ENCODE data around the gene ARHGEF7. TPM values are rescaled to one million over a fixed set of nuclear protein-coding genes. Genes with fewer than 3 reads are reported as not detected.

The ARHGEF7 gene
- total RNA-seq, 1 donor from 2014 or later: 64.6 TPM

DNA sequence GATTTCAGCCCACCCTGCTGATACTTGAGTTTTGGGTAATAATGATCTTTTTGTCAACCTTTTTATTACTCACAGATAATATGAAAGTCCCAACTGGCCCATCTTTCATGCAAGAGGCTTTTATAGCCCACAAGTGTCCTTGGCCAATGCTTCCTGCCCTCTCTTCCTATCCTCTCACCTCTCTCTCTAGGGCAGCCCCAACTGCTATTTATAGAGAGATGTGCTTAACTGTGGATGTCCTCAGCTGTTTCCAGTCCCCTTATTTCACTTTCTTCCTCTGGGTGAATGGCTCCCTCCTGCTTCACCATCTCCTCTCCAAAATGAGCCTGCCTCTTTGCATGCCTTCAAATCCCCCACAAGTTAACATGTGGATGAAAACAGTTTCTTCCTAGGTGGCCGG lies 27.4 kb downstream of the ARHGEF7 start:
- Histone ChIP-seq H2AFZ (replicated peaks) (no peak overlapping the region), H3F3A (ENCODE audit: low read depth) (no peaks in the 10 kb centered on the region), H3K9ac (no peak overlapping the region), H3K9me3 (ENCODE audit: low read depth) (no peaks in the 10 kb centered on the region), H3K27ac (no peak overlapping the region), H3K4me3 (no peak overlapping the region), H3K79me2 (ENCODE audit: low read depth) (no peaks in the 10 kb centered on the region), H4K20me1 (ENCODE audit: low read depth) (no peaks in the 10 kb centered on the region), H3K4me2 (no peak overlapping the region), H3K36me3 (no peaks in the 10 kb centered on the region), H3K4me1 (no peaks in the 10 kb centered on the region), H3K27me3 (no peaks in the 10 kb centered on the region)
- H3K27me3 Mint-ChIP-seq (ENCODE audit: insufficient read depth, low read depth): no peaks in the 10 kb centered on the region
- H3K27ac Mint-ChIP-seq: no peak overlapping the region
- H3K9me3 Mint-ChIP-seq: no peaks in the 10 kb centered on the region
- no peaks in the 10 kb centered on the region for H3K4me1 Mint-ChIP-seq
- TF ChIP-seq, protein P1, sequence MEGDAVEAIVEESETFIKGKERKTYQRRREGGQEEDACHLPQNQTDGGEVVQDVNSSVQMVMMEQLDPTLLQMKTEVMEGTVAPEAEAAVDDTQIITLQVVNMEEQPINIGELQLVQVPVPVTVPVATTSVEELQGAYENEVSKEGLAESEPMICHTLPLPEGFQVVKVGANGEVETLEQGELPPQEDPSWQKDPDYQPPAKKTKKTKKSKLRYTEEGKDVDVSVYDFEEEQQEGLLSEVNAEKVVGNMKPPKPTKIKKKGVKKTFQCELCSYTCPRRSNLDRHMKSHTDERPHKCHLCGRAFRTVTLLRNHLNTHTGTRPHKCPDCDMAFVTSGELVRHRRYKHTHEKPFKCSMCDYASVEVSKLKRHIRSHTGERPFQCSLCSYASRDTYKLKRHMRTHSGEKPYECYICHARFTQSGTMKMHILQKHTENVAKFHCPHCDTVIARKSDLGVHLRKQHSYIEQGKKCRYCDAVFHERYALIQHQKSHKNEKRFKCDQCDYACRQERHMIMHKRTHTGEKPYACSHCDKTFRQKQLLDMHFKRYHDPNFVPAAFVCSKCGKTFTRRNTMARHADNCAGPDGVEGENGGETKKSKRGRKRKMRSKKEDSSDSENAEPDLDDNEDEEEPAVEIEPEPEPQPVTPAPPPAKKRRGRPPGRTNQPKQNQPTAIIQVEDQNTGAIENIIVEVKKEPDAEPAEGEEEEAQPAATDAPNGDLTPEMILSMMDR (IDR thresholded peaks at IDR 0.05): no peak
- TF ChIP-seq EZH2phosphoT487 (IDR thresholded peaks at IDR 0.05) (no peak), EZH2 (IDR thresholded peaks at IDR 0.05) (no peak)
- no peak for DNase-seq (ENCODE audit: low spot score)
- H3K4me3 Mint-ChIP-seq: no peak overlapping the region
- no peaks in the 10 kb centered on the region for H3K36me3 Mint-ChIP-seq

DNA sequence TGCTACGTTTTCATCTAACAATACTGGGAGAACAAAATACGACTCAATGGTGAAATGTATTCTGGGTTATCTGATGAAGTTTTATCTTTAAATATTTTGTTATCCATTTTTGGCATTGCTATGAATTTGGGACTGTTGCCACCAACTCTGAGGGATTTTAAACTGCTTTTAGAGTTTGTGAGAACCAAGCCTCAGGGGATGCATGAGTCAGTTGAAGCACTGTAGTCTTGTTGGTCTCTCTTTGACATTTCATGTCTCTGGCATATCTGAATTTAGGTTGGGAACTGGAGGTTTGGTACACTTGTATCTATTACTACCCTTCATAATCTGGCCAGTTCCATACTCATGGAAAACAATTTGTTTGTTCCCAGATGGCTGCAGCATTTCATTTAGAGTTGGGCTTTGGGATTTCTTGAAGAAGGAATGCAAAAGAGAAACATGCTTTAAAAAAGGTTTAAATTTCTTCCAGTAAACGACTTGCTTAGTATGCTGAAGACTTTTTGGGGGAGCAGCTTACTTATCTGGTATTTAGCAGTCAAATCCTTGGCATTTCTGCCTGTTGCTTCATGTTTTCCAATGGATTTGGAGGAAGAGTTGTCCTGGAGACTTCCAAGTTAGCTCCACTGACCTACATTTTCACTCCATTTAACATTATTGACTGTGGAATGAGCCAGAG lies 28.9 kb downstream of the ARHGEF7 start:
- no peaks in the 10 kb centered on the region for H3K9me3 Mint-ChIP-seq
- no peak overlapping the region for H3K4me2 ChIP-seq
- H3K4me3 ChIP-seq: no peak overlapping the region
- no peaks in the 10 kb centered on the region for H3K27me3 Mint-ChIP-seq (ENCODE audit: insufficient read depth, low read depth)
- H3K27ac Mint-ChIP-seq: no peak overlapping the region
- H3K9ac ChIP-seq: no peak overlapping the region
- no peaks in the 10 kb centered on the region for H3K79me2 ChIP-seq (ENCODE audit: low read depth)
- H3K4me3 Mint-ChIP-seq: no peak overlapping the region
- no peaks in the 10 kb centered on the region for H3K36me3 Mint-ChIP-seq
- no peaks in the 10 kb centered on the region for H3K27me3 ChIP-seq
- no peaks in the 10 kb centered on the region for H4K20me1 ChIP-seq (ENCODE audit: low read depth)
- H3K4me1 Mint-ChIP-seq: no peaks in the 10 kb centered on the region
- TF ChIP-seq EZH2 (IDR thresholded peaks at IDR 0.05): no peak
- TF ChIP-seq, protein P1 (IDR thresholded peaks at IDR 0.05): no peak
- TF ChIP-seq EZH2phosphoT487 (IDR thresholded peaks at IDR 0.05): no peak
- no peaks in the 10 kb centered on the region for H3F3A ChIP-seq (ENCODE audit: low read depth)
- no peaks in the 10 kb centered on the region for H3K36me3 ChIP-seq
- no peak for DNase-seq (ENCODE audit: low spot score)
- no peak overlapping the region for H3K27ac ChIP-seq
- H3K4me1 ChIP-seq: no peaks in the 10 kb centered on the region
- H2AFZ ChIP-seq (replicated peaks): no peak overlapping the region
- no peaks in the 10 kb centered on the region for H3K9me3 ChIP-seq (ENCODE audit: low read depth)

DNA sequence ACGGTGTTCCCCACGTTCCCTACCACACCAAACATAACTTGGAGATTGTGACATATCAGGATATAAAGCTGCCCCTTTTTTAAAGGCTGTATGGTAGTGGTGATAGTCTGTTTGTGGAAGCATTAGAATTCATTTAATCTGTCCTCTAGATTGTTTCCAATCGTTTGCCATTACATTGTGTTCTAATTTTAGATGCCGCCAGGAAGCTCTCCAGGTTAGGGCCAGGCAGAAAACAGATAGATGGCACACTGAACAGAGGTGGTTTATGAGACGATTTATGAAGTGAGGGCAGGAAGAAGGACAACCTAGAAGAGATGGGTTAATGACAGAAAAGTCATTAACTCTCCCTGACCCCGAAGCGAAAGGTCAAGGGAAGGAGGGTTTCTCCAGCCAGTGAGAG lies 30.0 kb downstream of the ARHGEF7 start:
- Histone ChIP-seq H3K79me2 (ENCODE audit: low read depth) (no peaks in the 10 kb centered on the region), H2AFZ (replicated peaks) (no peak overlapping the region), H4K20me1 (ENCODE audit: low read depth) (no peaks in the 10 kb centered on the region), H3K4me1 (no peaks in the 10 kb centered on the region), H3K9ac (no peak overlapping the region), H3K4me3 (no peak overlapping the region), H3K27ac (no peak overlapping the region), H3F3A (ENCODE audit: low read depth) (no peaks in the 10 kb centered on the region), H3K27me3 (no peaks in the 10 kb centered on the region), H3K9me3 (ENCODE audit: low read depth) (no peaks in the 10 kb centered on the region), H3K4me2 (no peak overlapping the region), H3K36me3 (no peaks in the 10 kb centered on the region)
- no peak for TF ChIP-seq EZH2 (IDR thresholded peaks at IDR 0.05)
- TF ChIP-seq EZH2phosphoT487 (IDR thresholded peaks at IDR 0.05): no peak
- TF ChIP-seq, protein P1 (IDR thresholded peaks at IDR 0.05): no peak
- Mint-ChIP-seq H3K27ac (no peak overlapping the region), H3K27me3 (ENCODE audit: insufficient read depth, low read depth) (no peaks in the 10 kb centered on the region), H3K4me1 (no peaks in the 10 kb centered on the region), H3K4me3 (no peak overlapping the region), H3K9me3 (no peaks in the 10 kb centered on the region), H3K36me3 (no peaks in the 10 kb centered on the region)
- DNase-seq (ENCODE audit: low spot score): no peak

Data from neural progenitor cell (in vitro differentiated cells).